Mucosa of rectum (tissue), 2 donors: Measurements from ENCODE around the gene ANKRD66.
"Not testable (repeated sequence)": the region's sequence is repeated elsewhere in the genome, so short reads cannot be mapped to it uniquely, and the experiment has no call there.

Experiments used
- H3K27ac ChIP-seq, 2 donors: one replicate each; pipeline ENCODE4 v1.7.0; 2013; ENCODE audit warnings: inconsistent platforms in 2 of 2, low read depth in 2 of 2, low read length in 2 of 2
- H3K27me3 ChIP-seq, 2 donors: one replicate each; pipeline ENCODE4 v1.7.0; 2013; ENCODE audit warnings: low read length in 2 of 2; ENCODE audit not compliant: control insufficient read depth in 2 of 2, insufficient read depth in 2 of 2
- H3K36me3 ChIP-seq, 2 donors: one replicate each; pipeline ENCODE4 v1.7.0; 2013; ENCODE audit warnings: low read length in 2 of 2; ENCODE audit not compliant: control insufficient read depth in 2 of 2, insufficient read depth in 2 of 2
- H3K4me1 ChIP-seq, 2 donors: one replicate each; pipeline ENCODE4 v1.7.0; 2013; ENCODE audit warnings: low read length in 2 of 2, mild to moderate bottlenecking in 1 of 2; ENCODE audit not compliant: control insufficient read depth in 2 of 2, insufficient read depth in 2 of 2
- H3K4me3 ChIP-seq, 2 donors: one replicate each; pipeline ENCODE4 v1.7.0; 2013; ENCODE audit warnings: low read length in 2 of 2
- H3K9ac ChIP-seq, 2 donors: one replicate each; pipeline ENCODE4 v1.7.0; 2013; ENCODE audit warnings: low read length in 2 of 2, low read depth in 1 of 2, mild to moderate bottlenecking in 1 of 2
- H3K9me3 ChIP-seq, 2 donors: one replicate each; pipeline ENCODE4 v1.7.0; 2013; ENCODE audit warnings: low read length in 2 of 2; ENCODE audit not compliant: control insufficient read depth in 2 of 2
- donor health status: healthy.
- donor health status: Normal muscosa, but diverticular disease.

Gene ANKRD66

DNA sequence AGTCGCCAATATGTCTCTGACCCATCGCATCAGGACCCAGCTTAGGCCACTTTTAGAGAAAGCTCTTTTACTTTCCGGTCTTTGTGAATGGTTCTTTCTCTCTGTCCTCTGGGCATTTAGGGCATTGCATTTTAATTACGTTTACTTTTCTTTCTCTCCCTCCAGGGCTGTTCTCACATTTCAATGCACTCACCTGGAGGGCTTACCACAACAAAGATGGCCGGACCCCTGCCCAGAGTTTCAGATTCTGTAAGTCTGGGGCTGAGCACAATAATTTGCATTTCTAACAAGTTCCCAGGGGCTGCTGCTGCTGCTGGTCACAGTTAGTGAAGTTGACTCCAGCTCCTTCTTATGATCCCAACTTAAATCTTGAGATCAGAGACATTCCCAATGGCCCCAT, 3.0 kb downstream of the ANKRD66 start:
- no peak overlapping the region for H3K4me3 ChIP-seq
- no peak overlapping the region for H3K9ac ChIP-seq
- H3K27ac ChIP-seq: no peak overlapping the region
- H3K4me1 ChIP-seq: no peaks in the 10 kb centered on the region
- no peaks in the 10 kb centered on the region for H3K9me3 ChIP-seq
- H3K27me3 ChIP-seq: no peaks in the 10 kb centered on the region
- no peaks in the 10 kb centered on the region for H3K36me3 ChIP-seq

DNA sequence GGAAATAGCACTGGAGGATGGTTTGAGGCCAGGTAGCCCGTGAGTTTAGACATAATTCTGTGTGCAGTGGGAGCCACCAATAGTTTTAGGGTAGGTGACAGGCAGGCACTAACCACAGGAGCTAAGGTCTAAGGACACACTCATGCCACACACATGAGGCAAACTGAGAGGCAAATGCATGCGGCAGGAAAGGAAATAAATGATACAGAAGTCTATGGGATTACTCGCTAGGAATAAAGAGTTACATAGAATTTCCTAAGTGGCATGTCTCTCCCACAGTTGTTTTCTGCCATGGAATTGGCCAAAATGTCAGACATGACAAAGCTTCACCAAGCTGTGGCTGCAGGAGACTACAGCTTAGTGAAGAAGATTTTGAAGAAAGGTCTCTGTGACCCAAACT, 4.9 kb downstream of the ANKRD66 start:
- no peaks in the 10 kb centered on the region for H3K27me3 ChIP-seq
- no peaks in the 10 kb centered on the region for H3K4me1 ChIP-seq
- H3K9me3 ChIP-seq: no peaks in the 10 kb centered on the region
- no peak overlapping the region for H3K4me3 ChIP-seq
- no peak overlapping the region for H3K27ac ChIP-seq
- H3K9ac ChIP-seq: no peak overlapping the region
- H3K36me3 ChIP-seq: no peaks in the 10 kb centered on the region

DNA sequence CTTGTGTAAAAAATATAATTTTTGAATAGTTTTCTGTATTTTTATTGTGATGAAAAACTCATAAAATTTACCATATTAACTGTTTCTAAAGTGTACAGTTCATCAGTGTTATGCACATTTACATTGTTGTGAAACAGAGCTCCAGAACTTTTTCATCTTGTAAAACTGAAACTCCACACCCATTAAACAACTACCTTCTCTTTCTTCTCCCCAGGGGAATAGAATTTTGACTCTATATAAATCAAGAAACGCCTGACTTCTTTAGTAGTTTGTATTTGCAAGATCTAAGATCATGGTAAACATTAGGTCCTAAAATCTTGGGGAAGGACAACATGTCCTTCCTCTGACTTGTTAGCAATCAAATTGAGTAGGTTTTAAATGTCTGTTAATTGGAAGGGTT, 9.1 kb downstream of the ANKRD66 start:
- Histone ChIP-seq H3K4me1 (no peaks in the 10 kb centered on the region), H3K27me3 (no peaks in the 10 kb centered on the region), H3K9ac (no peak overlapping the region)

DNA sequence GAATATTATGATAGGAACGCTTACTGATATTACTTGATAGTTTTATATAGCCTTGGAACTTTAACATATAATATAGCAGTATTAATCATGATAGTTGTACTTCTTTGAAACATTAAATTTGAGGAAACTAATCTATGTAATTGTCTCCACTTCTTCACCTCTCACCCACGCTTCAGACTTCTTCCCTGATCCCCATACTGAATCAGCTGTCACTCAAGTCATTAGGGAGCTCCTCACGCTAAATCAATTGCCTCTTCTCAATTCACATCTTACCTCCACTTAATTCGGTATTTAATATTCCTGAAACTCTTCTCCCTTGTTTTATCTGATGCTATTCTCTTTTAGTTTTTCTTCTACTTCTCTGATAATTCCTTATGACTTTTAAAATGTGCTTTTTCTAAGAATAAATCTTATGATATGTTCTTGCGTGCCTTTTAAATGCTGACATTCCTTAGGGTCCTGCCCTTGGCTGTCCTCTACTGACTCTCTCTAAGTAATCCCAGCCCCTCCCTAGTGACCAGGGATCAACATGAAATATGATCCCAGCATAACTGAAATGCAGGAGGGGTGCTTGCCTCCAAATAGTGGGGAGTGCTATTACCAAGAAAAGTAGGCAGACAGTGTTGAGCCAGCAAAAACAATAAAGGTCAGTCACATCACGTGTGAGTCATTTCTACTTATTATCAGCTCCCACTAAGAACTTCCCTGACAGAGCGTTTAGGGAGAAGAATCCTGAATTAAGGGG, 9.9 kb downstream of the ANKRD66 start:
- H3K27ac ChIP-seq: no peak overlapping the region
- H3K4me1 ChIP-seq: no peaks in the 10 kb centered on the region
- no peaks in the 10 kb centered on the region for H3K27me3 ChIP-seq
- no peaks in the 10 kb centered on the region for H3K9me3 ChIP-seq
- H3K36me3 ChIP-seq: no peaks in the 10 kb centered on the region
- no peak overlapping the region for H3K4me3 ChIP-seq
- no peak overlapping the region for H3K9ac ChIP-seq

More for the DNA sequence above, 9.1 kb downstream of the ANKRD66 start:
- no peaks in the 10 kb centered on the region for H3K9me3 ChIP-seq
- H3K36me3 ChIP-seq: no peaks in the 10 kb centered on the region
- no peak overlapping the region for H3K27ac ChIP-seq
- H3K4me3 ChIP-seq: no peak overlapping the region

DNA sequence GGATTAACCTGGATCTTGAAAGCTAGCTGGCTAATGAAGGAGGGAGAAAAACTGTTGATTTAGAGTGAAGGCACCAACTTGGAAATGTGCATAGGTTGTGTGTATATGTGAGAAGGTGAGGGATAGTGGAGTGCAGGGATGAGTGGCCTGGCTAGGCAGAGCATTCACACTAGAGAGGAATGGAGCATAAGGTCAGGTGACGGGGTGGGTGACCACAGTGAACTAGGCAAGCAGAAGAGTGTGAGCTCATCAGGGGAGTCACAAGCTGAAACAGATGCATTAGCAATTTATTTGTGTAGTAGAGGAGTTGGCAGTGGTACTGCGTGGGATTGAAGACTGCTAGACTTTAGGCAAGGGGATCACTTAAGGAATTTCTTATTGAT, 10.5 kb downstream of the ANKRD66 start:
- no peaks in the 10 kb centered on the region for H3K9me3 ChIP-seq
- no peak overlapping the region for H3K9ac ChIP-seq
- H3K27ac ChIP-seq: no peak overlapping the region
- no peak overlapping the region for H3K4me3 ChIP-seq
- H3K27me3 ChIP-seq: no peaks in the 10 kb centered on the region
- H3K4me1 ChIP-seq: no peaks in the 10 kb centered on the region
- H3K36me3 ChIP-seq: no peaks in the 10 kb centered on the region

DNA sequence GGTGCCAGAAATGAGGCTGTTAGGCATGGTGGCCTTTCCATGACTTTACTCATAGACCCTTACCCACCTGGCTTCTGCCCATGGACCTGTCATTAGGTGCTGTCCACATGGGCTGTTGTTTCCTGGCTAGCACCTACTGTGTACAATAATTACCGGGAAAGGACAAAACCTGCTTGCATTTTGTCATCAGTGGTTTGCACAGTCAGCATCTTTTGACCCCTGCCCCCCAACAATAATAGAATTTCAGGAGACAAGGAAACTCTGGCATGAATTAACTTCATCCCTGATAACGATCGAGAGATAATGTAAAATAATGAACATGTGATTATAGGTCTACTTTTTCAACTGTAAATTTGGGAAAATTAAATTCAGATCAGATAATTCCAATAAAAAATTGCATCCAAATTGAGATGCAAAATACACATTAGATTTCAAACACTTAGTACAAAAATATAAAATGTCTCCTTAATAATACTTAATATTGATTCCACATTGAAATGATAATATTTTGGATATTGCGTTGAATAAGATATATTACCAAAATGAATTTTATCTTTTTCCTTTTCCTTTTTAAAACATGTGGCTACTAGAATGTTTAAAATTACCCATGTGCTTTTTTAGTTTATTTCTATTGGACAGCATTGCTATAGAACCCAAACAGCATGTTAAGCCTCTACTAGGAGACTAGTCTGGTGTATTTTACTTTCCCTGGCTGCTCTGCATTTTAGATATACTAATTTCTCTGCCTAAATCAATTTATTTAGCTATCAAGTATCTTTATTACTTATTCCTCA, 12.4 kb downstream of the ANKRD66 start:
- no peak overlapping the region for H3K9ac ChIP-seq
- no peak overlapping the region for H3K4me3 ChIP-seq
- H3K36me3 ChIP-seq: no peaks in the 10 kb centered on the region
- no peaks in the 10 kb centered on the region for H3K27me3 ChIP-seq
- no peak overlapping the region for H3K27ac ChIP-seq
- no peaks in the 10 kb centered on the region for H3K4me1 ChIP-seq
- H3K9me3 ChIP-seq: no peaks in the 10 kb centered on the region

DNA sequence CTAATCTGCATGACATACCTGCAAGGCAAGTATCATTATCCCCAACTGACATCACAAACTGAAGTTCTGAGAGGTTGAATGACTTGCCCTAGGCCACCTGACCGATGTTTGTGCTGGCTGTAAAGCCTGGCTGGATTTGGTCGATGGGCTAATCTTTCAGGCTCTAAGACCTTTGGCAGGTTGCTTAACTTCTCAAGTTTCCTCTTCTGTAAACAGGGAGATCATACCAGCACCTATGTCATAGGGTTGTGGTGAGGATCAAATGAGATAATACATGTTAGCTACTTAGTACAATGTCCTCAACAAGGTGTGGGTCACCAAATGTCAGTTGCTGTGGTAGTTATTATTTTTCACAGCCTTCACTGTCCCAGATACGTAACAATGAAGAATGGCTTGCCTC, 14.2 kb downstream of the ANKRD66 start:
- H3K9me3 ChIP-seq: no peaks in the 10 kb centered on the region
- H3K4me1 ChIP-seq: no peaks in the 10 kb centered on the region
- H3K27ac ChIP-seq: no peak overlapping the region

DNA sequence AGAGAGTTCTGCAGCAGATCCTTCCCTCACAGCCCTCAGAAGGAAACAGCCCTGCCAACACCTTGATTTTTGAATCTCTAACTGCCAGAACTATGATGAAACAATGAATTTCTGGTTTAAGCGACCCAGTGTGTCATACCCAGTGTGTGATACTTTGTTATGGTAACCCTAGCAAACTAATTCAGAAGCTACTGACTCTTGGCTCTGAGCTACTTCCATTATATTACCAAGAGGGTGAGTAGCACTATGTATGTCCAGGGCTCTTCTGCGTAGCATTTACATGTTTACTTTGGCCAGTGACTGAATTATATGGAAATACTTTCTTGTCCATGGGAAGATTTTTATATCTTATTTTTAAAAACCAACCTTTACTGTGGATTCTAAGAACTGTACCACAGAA, 16.7 kb downstream of the ANKRD66 start:
- Histone ChIP-seq H3K27me3 (no peaks in the 10 kb centered on the region), H3K4me1 (no peaks in the 10 kb centered on the region), H3K9ac (no peak overlapping the region), H3K27ac (no peak overlapping the region), H3K9me3 (no peaks in the 10 kb centered on the region), H3K36me3 (no peaks in the 10 kb centered on the region), H3K4me3 (no peak overlapping the region)

More for the DNA sequence above, 14.2 kb downstream of the ANKRD66 start:
- H3K27me3 ChIP-seq: no peaks in the 10 kb centered on the region
- no peak overlapping the region for H3K4me3 ChIP-seq
- H3K36me3 ChIP-seq: no peaks in the 10 kb centered on the region
- no peak overlapping the region for H3K9ac ChIP-seq

DNA sequence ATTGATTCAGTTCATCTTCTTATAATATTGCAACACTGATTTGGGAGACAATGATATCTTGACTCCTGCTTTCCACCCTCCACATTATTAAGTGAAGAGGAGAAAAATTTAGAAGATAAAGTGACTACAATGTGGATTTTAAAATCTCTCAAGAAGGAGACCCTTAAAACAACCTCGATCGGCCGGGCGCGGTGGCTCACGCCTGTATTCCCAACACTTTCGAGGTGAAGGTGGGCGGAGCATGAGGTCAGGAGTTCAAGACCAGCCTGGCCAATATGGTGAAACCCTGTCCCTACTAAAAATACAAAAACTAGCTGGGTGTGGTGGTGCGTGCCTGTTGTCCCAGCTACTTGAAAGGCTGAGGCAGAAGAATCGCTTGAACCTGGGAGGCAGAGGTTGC, 17.5 kb downstream of the ANKRD66 start:
- not testable (repeated sequence) for H3K4me1 ChIP-seq, H3K9me3 ChIP-seq, H3K9ac ChIP-seq, H3K27me3 ChIP-seq, H3K4me3 ChIP-seq, H3K27ac ChIP-seq, H3K36me3 ChIP-seq

DNA sequence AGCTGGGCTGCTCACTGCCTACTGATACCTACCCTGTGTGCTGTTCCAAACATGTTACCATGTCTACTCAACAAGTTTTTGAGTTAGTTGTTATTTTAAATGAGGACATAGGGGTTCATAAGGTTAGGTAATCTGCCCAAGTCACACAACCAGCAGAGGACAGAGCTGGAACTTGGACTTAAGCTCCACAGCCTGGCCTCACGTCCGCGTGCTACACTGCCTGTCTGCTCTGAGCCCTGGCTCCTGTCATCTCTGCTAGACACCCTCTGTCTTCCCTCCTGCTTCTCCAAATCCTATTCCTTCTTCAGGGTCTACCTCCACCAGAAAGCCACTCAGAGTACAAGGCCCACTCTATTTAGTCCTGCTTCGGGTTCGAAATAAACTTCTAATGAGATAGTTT, 18.2 kb downstream of the ANKRD66 start:
- Histone ChIP-seq H3K9me3 (no peaks in the 10 kb centered on the region), H3K4me3 (no peak overlapping the region), H3K9ac (no peak overlapping the region)

More for the DNA sequence above, 18.2 kb downstream of the ANKRD66 start:
- Histone ChIP-seq H3K36me3 (no peaks in the 10 kb centered on the region), H3K4me1 (no peaks in the 10 kb centered on the region), H3K27me3 (no peaks in the 10 kb centered on the region), H3K27ac (no peak overlapping the region)
